DOHH2 (cell line): ENCODE data around the gene DPP6.

Experiments
- CTCF ChIP-seq: fragments of 200-600 bp; sonication (generic); IDR thresholded peaks from one replicate; pipeline ENCODE4 v1.5.1; 2014; ENCODE audit warnings: antibody characterized with exemption, mild to moderate bottlenecking, low read depth, low read length; ENCODE audit not compliant: poor library complexity, severe bottlenecking
- EZH2phosphoT487 ChIP-seq: fragments of 200-600 bp; sonication (generic); IDR thresholded peaks from 2 replicates; pipeline ENCODE4 v1.6.1; 2017; ENCODE audit warnings: borderline replicate concordance, mild to moderate bottlenecking, antibody characterized with exemption, low read length, moderate library complexity, mixed read lengths

DNA sequence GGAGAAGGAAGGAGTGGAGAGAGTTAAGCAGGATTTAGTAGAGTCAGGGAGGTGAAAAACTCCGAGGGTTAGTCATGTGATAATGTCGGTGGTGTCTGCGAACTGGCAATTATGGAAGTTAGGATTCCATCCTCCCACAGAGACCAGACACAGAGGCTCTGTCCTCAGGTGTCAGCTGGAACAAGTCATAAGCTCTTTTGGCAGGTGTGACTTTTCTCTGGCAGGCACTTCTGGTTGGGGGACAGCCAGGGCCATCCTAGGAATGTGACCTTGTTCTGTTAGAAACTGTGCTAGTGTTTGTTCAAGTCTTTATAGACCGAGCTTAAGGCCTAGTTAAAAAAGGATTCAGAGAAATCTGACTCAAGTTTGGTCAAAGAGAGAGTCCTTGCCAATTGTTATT is 371.0 kb downstream of the DPP6 start:
- TF ChIP-seq CTCF (no peak), EZH2phosphoT487 (no peak)
